SK-N-SH treated with all-trans-retinoic acid at 6 μM for 48 hours (cell line): ENCODE data around the gene ZNF785.

ENCODE experiments used
- ATAC-seq: fragments of 200-7000 bp; cut with Tn5 transposase; 3 replicates; pipeline ENCODE4 v1.9.1; 2020; ENCODE audit warnings: mild to moderate bottlenecking, moderate library complexity
- ARNTL ChIP-seq: fragments of 450-650 bp; formaldehyde crosslinking; IDR thresholded peaks from 2 replicates; pipeline ENCODE4 v1.5.0; 2020; ENCODE audit warnings: low read depth, mild to moderate bottlenecking, moderate library complexity, borderline replicate concordance
- BACH2 ChIP-seq: fragments of 250-450 bp; sonication (Bioruptor Pico); IDR thresholded peaks from 2 replicates; pipeline ENCODE4 v1.9.0; 2021; ENCODE audit warnings: mild to moderate bottlenecking, borderline replicate concordance
- CSDC2 ChIP-seq: fragments of 250-450 bp; sonication (Bioruptor Pico); IDR thresholded peaks from 2 replicates; pipeline ENCODE4 v1.5.0; 2020; ENCODE audit warnings: mild to moderate bottlenecking, moderate library complexity
- CSRNP3 ChIP-seq: fragments of 250-450 bp; sonication (Bioruptor Pico); IDR thresholded peaks from 2 replicates; pipeline ENCODE4 v1.5.1; 2021; ENCODE audit warnings: mild to moderate bottlenecking, moderate library complexity
- GLIS3 ChIP-seq: fragments of 250-450 bp; sonication (Bioruptor Pico); IDR thresholded peaks from 2 replicates; pipeline ENCODE4 v1.5.0; 2020; ENCODE audit warnings: mild to moderate bottlenecking, moderate library complexity
- OSR1 ChIP-seq: fragments of 250-450 bp; sonication (Bioruptor Pico); IDR thresholded peaks from 2 replicates; pipeline ENCODE4 v1.8.0; 2022; ENCODE audit warnings: moderate library complexity, mild to moderate bottlenecking, inconsistent platforms
- PATZ1 ChIP-seq: fragments of 250-450 bp; sonication (Bioruptor Pico); IDR thresholded peaks from 2 replicates; pipeline ENCODE4 v1.8.0; 2020; ENCODE audit warnings: mild to moderate bottlenecking, moderate library complexity, borderline replicate concordance
- POU6F1 ChIP-seq: fragments of 250-450 bp; sonication (Bioruptor Pico); IDR thresholded peaks from 2 replicates; pipeline ENCODE4 v1.8.0; 2021; ENCODE audit warnings: low read depth, mild to moderate bottlenecking, moderate library complexity, borderline replicate concordance
- PPARA ChIP-seq: fragments of 250-450 bp; sonication (Bioruptor Pico); IDR thresholded peaks from 2 replicates; pipeline ENCODE4 v1.5.0; 2020; ENCODE audit warnings: mild to moderate bottlenecking, borderline replicate concordance
- RARB ChIP-seq: fragments of 250-450 bp; sonication (Bioruptor Pico); IDR thresholded peaks from 2 replicates; pipeline ENCODE4 v1.8.0; 2021; ENCODE audit warnings: mild to moderate bottlenecking, moderate library complexity
- SNAI2 ChIP-seq: fragments of 250-450 bp; sonication (Bioruptor Pico); IDR thresholded peaks from 2 replicates; pipeline ENCODE4 v1.5.0; 2020; ENCODE audit warnings: mild to moderate bottlenecking, moderate library complexity
- TCF4 ChIP-seq: fragments of 250-450 bp; sonication (Bioruptor Pico); IDR thresholded peaks from 2 replicates; pipeline ENCODE4 v1.8.0; 2021; ENCODE audit warnings: mild to moderate bottlenecking, moderate library complexity, borderline replicate concordance
- TOX ChIP-seq: fragments of 250-450 bp; sonication (Bioruptor Pico); IDR thresholded peaks from 2 replicates; pipeline ENCODE4 v1.8.0; 2021; ENCODE audit warnings: mild to moderate bottlenecking, moderate library complexity, borderline replicate concordance
- TSHZ2 ChIP-seq: fragments of 250-450 bp; sonication (Bioruptor Pico); IDR thresholded peaks from 2 replicates; pipeline ENCODE4 v1.5.0; 2020; ENCODE audit warnings: mild to moderate bottlenecking, moderate library complexity
- ZC3H10 ChIP-seq: fragments of 250-450 bp; sonication (Bioruptor Pico); IDR thresholded peaks from 2 replicates; pipeline ENCODE4 v1.5.1; 2021; ENCODE audit warnings: mild to moderate bottlenecking, moderate library complexity
- ZFP3 ChIP-seq: fragments of 250-450 bp; sonication (Bioruptor Pico); IDR thresholded peaks from 2 replicates; pipeline ENCODE4 v1.5.0; 2020; ENCODE audit warnings: mild to moderate bottlenecking, moderate library complexity
- ZFP30 ChIP-seq: fragments of 450-650 bp; formaldehyde crosslinking; IDR thresholded peaks from 2 replicates; pipeline ENCODE4 v1.5.0; 2022; ENCODE audit warnings: mild to moderate bottlenecking, moderate library complexity
- ZNF565 ChIP-seq: fragments of 450-650 bp; formaldehyde crosslinking; conservative IDR thresholded peaks from 2 replicates; pipeline ENCODE4 v1.5.0; 2020; ENCODE audit warnings: low read depth, mild to moderate bottlenecking, moderate library complexity
- ZNF70 ChIP-seq: fragments of 450-650 bp; formaldehyde crosslinking; IDR thresholded peaks from 2 replicates; pipeline ENCODE4 v1.5.0; 2020; ENCODE audit warnings: mild to moderate bottlenecking, moderate library complexity
- ZNF8 ChIP-seq: fragments of 450-650 bp; formaldehyde crosslinking; IDR thresholded peaks from 2 replicates; pipeline ENCODE4 v1.5.0; 2020; ENCODE audit warnings: mild to moderate bottlenecking, moderate library complexity

The ZNF785 gene

GRCh38 chr16:30561089-30561816 is 24.2 kb downstream of the ZNF785 start:
- no peak for TF ChIP-seq BACH2
- no peak for TF ChIP-seq PATZ1
- TF ChIP-seq TOX (CRISPR knock-in tag): no peak
- TF ChIP-seq ZFP3 (CRISPR knock-in tag): no peak
- TF ChIP-seq TSHZ2 (CRISPR knock-in tag): no peak
- TF ChIP-seq CSDC2 (CRISPR knock-in tag): no peak
- no peak for TF ChIP-seq ZNF70
- TF ChIP-seq GLIS3 (CRISPR knock-in tag): no peak
- no peak for TF ChIP-seq ZNF8 (CRISPR knock-in tag)
- no peak for TF ChIP-seq TCF4 (CRISPR knock-in tag)
- TF ChIP-seq CSRNP3 (CRISPR knock-in tag): no peak
- TF ChIP-seq RARB (CRISPR knock-in tag): no peak
- TF ChIP-seq OSR1 (CRISPR knock-in tag): no peak
- no peak for TF ChIP-seq ZC3H10 (CRISPR knock-in tag)
- no peak for ATAC-seq

GRCh38 chr16:30559690-30560089 is 25.8 kb downstream of the ZNF785 start:
- TF ChIP-seq PATZ1 (no peak), TOX (CRISPR knock-in tag) (no peak), TCF4 (CRISPR knock-in tag) (no peak), ZNF565 (no peak), ARNTL (CRISPR knock-in tag) (no peak), SNAI2 (CRISPR knock-in tag) (no peak), PPARA (CRISPR knock-in tag) (no peak), RARB (CRISPR knock-in tag) (no peak), ZFP30 (no peak), BACH2 (no peak), GLIS3 (CRISPR knock-in tag) (no peak), ZFP3 (CRISPR knock-in tag) (no peak), CSRNP3 (CRISPR knock-in tag) (no peak), POU6F1 (CRISPR knock-in tag) (no peak), CSDC2 (CRISPR knock-in tag) (no peak), ZC3H10 (CRISPR knock-in tag) (no peak), TSHZ2 (CRISPR knock-in tag) (no peak)
- no peak for ATAC-seq
